WERI-Rb-1 (cell line): ENCODE data around the gene HADH.

Experiments
- DNase-seq: peaks from one replicate; pipeline ENCODE4 v3.0.0-alpha.2; 2020
- H3K27ac ChIP-seq: fragments of 250-450 bp; sonication (Bioruptor Pico); 2 replicates; pipeline ENCODE4 v1.5.1; 2020; ENCODE audit warnings: mild to moderate bottlenecking, moderate library complexity
- H3K27me3 ChIP-seq: fragments of 250-450 bp; sonication (Bioruptor Pico); 2 replicates; pipeline ENCODE4 v1.5.1; 2021; ENCODE audit warnings: mild to moderate bottlenecking, low read depth, moderate library complexity; ENCODE audit not compliant: insufficient read depth, severe bottlenecking
- H3K36me3 ChIP-seq: fragments of 250-450 bp; sonication (Bioruptor Pico); 2 replicates; pipeline ENCODE4 v1.5.1; 2020; ENCODE audit warnings: mild to moderate bottlenecking, moderate library complexity
- H3K4me3 ChIP-seq: 2 replicates; pipeline ENCODE4 v1.5.1; 2011; ENCODE audit warnings: low read depth, mild to moderate bottlenecking, control low read depth, low read length
- H3K9me3 ChIP-seq: fragments of 250-450 bp; sonication (Bioruptor Pico); 2 replicates; pipeline ENCODE4 v1.5.1; 2021; ENCODE audit warnings: mild to moderate bottlenecking, moderate library complexity; ENCODE audit not compliant: severe bottlenecking
- TF ChIP-seq, protein P1 (sequence below): IDR thresholded peaks from 2 replicates; pipeline ENCODE4 v1.5.1; 2011; ENCODE audit warnings: low read depth, mild to moderate bottlenecking, control low read depth, inconsistent platforms, low read length

HADH gene

DNA sequence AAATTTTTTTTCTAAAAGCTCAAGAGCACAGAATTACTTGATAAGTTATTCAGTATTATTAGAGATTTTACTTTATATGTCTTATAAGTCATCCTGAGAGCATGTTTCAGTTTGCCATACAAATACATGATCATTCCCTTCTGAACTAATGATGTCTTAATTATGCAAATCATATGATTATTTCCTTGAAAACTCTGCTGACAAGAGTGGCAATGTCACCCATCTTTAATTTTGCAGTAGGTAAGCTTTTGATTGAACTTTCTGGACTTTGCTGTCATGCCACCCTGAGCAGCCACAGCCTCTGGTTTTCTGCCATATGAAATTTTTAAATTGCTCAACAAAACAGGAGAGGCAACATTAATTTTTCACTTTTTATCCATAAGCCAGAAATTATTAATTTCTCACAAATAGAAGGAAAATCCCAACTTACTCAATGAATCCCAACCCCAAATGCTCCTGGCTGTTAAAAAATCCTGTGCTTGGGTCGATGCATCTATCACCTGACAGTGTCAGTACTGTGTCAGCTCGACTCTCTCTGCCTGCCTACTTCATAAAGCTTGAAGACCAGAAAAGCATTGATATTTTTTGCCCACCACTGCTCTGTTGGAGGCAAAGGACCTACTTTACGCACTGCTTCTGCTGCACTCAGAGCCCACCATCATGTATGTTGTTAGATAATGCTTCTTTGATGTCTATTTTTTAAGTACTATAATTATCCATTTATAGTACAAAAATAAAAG lies 11.6 kb upstream of the HADH start:
- Histone ChIP-seq H3K27me3 (no peaks in the 10 kb centered on the region), H3K4me3 (no peak overlapping the region), H3K27ac (no peak overlapping the region), H3K9me3 (no peaks in the 10 kb centered on the region), H3K36me3 (no peaks in the 10 kb centered on the region)
- DNase-seq, result no peak
- TF ChIP-seq, protein P1, sequence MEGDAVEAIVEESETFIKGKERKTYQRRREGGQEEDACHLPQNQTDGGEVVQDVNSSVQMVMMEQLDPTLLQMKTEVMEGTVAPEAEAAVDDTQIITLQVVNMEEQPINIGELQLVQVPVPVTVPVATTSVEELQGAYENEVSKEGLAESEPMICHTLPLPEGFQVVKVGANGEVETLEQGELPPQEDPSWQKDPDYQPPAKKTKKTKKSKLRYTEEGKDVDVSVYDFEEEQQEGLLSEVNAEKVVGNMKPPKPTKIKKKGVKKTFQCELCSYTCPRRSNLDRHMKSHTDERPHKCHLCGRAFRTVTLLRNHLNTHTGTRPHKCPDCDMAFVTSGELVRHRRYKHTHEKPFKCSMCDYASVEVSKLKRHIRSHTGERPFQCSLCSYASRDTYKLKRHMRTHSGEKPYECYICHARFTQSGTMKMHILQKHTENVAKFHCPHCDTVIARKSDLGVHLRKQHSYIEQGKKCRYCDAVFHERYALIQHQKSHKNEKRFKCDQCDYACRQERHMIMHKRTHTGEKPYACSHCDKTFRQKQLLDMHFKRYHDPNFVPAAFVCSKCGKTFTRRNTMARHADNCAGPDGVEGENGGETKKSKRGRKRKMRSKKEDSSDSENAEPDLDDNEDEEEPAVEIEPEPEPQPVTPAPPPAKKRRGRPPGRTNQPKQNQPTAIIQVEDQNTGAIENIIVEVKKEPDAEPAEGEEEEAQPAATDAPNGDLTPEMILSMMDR, result no peak

DNA sequence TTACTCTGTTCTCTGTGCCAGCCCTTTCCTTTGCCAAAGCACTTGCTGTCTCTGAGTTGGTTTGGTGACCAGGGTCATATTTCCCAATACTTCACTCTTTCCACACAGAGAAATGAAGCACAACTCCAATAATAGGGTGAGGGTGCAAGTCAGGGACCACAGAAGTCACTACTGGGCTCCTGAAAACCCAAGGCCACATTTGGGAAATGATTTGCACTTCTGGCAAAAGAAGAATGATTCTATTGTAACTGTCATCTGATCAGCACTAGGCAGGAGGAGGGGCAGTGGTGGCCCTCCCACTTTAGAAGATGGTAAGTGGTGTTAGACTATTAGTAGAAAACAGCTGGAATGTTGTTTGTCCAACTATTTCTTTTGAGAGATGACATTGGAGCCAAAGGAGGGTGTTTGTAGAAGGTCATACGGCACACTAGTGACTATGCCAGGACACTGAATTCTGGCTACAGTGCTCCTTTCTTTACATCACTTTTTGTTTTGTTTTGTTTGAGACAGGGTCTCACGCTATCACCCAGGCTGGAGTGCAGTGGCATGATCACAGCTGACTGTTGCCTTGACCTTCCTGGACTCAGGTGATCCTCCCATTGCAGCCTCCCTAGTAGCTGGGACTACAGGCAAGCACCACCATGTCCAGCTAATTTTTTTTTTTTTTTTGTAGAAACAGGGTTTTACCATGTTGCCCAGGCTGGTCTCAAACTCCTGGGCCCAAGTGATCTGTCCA lies 10.8 kb upstream of the HADH start:
- H3K27ac ChIP-seq, result no peak overlapping the region
- TF ChIP-seq, protein P1, result no peak
- no peak for DNase-seq
- H3K36me3 ChIP-seq, result no peaks in the 10 kb centered on the region
- no peaks in the 10 kb centered on the region for H3K9me3 ChIP-seq
- H3K4me3 ChIP-seq, result no peak overlapping the region
- no peaks in the 10 kb centered on the region for H3K27me3 ChIP-seq

DNA sequence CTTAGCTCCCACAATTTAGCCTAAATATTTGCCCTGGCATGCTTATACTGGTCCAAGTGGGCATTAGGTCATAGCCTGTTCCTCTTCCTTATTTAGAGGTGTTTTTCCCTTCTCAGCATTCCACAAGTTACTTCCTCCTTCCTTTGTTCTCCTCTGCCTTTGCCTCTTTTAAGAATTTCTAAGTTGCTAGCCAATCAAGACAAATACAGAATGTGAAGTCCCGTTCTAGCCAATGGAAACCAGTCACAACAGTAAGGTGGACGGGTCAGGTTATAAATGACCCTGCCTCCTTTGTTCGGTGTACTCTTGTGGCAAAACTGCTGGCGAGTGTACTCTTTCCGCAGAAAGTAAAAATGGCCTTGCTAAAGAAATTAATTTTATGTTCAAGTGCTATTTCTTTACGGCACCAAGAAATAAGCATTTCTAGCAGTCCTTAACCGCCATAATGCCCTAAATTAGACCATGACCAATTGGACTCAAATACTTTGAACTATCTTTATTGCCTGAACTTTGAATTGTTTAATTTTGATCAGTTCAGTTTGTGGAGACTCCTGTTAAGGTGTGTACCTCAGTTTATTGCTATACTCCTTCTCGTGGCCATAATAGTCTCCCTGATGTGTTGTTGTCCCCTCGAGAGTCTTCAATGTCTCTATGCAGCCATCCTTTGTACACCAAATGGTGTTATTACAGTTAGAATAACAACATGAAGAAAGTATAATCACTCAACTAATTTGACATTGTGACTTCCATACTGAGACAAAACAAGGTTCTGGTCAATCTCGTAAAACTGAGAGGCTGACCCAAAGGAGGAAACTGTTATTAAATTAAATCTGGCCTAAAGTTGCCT lies 1.6 kb upstream of the HADH start:
- H3K9me3 ChIP-seq, result no peaks in the 10 kb centered on the region

DNA sequence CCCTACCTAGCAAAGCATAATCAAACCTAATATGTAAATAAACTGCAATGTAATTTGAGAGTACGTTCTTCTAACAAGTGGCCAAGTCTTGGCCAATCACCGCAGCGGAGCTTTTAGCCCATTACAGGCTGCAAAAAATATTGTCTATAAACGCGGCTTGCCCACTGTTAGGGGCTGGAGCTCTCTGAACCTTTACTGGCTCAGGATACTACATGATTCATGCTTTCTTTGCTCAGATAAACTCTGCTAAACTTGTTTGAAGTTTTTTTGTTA lies 990 bp upstream of the HADH start:
- Histone ChIP-seq H3K9me3 (no peaks in the 10 kb centered on the region), H3K27ac (peak overlapping the region; percentile 88), H3K36me3 (no peaks in the 10 kb centered on the region; the same call in 1 of the 2 replicates), H3K27me3 (no peaks in the 10 kb centered on the region), H3K4me3 (peak overlapping the region; percentile 99)
- TF ChIP-seq, protein P1, result no peak
- no peak for DNase-seq

More for the DNA sequence above, 1.6 kb upstream of the HADH start:
- Histone ChIP-seq H3K27me3 (no peaks in the 10 kb centered on the region), H3K27ac (no peak overlapping the region), H3K4me3 (no peak overlapping the region), H3K36me3 (no peaks in the 10 kb centered on the region; the same call in 1 of the 2 replicates)
- no peak for DNase-seq
- TF ChIP-seq, protein P1, result no peak

DNA sequence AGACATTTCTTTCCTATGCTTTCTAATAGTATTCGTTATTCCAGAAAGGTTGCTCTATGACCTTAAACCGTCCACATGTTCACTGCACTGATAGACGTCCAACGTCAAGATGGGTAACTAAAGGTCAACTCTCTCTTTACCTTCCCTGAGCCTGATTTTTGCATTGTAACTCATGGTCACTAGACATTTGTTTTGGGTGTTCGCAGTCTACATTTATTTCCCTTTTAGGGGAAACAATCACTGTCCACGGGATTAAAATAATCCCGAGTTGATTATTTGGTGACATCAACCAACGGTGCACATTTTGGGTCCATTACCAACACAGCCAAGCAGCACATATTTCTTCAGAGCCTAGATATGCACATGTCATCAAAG lies 540 bp upstream of the HADH start:
- H3K36me3 ChIP-seq, result no peaks in the 10 kb centered on the region; the same call in 1 of the 2 replicates
- no peak for DNase-seq
- H3K9me3 ChIP-seq, result no peaks in the 10 kb centered on the region
- peak overlapping the region; percentile 88 for H3K27ac ChIP-seq
- TF ChIP-seq, protein P1, result no peak
- peak overlapping the region; percentile 99 for H3K4me3 ChIP-seq
- H3K27me3 ChIP-seq, result no peaks in the 10 kb centered on the region
